Measurements from ENCODE around the gene SBK3.
"Not testable (repeated sequence)": the region's sequence is repeated elsewhere in the genome, so short reads cannot be mapped to it uniquely, and the experiment has no call there.

The SBK3 gene

DNA sequence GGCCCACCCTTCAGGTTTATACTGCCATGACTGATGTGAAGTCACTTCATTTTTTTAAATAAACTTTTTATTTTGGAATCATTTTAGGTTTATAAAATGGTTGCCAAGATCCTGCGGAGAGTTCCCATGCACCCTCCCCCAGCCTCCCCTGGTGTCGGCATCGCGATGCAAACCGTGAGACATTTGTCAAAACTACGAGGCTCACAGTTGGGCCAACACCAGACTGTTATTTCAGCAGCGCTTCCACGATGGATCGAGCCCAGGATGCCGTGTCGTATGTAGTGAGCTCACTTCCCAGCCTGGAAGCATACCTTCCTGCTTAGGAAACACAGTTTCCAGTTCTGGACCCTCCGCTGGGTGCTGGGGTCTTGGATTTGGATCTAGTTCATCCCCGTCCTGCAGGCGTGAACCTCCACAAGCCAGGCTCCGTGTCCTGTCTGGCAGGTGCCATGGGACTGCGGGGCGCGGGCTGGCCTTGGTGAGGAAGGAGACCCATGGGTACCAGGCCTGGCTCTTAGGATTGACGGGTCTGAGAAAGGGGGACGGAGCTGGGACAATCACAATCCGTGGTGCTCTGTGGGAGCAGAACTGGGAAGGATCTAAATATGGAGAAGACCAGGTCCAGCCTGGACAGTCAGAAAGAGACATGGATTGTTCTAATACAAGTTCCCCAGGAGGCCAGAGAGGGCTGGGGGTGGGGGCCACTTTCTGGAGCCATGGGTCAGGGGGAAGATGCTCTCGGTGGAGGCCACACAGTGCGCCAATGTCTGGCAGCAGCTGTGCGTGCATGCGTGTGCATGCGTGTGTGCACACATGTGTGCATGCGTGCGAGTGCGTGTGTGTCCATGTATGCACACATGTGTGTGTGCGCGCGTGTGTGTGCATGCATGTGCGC is 6.0 kb downstream of the SBK3 start:
- DNase-seq = no peak

DNA sequence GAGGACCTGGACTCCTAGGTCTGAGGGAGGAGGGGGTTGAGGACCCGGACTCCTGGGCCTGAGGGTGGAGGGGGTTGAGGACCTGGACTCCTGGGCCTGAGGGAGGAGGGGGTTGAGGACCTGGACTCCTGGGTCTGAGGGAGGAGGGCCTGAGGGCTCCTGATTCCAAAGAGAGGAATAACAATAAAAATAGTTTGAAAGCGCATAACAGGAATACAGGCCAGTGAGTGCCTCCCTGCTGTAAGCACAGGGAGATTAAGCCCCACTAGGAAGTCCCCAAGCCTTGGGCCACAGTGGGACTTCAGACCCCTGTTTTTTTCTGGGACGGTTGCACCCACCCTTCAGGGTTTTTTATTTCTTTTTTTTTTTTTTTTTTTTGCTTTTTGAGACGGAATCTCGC is 7.2 kb downstream of the SBK3 start:
- DNase-seq = no peak

DNA sequence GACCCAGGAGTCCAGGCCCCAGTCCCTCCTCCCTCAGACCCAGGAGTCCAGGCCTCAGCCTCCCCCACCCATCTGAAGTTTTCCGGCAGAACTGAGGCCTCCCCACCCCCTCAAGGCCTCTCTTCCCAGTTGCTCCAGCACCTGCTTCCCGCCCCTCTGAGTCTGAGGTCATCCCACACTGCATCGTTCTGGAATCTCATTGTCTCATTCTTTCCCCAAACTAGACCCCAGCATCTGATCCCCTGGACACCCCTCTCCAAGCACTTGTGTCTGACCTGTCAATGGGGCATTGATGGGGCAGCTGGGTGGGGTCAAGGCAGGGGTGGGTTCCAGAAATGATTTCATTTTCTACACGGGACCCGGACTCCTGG is 7.6 kb downstream of the SBK3 start:
- peak; percentile 29 for DNase-seq

DNA sequence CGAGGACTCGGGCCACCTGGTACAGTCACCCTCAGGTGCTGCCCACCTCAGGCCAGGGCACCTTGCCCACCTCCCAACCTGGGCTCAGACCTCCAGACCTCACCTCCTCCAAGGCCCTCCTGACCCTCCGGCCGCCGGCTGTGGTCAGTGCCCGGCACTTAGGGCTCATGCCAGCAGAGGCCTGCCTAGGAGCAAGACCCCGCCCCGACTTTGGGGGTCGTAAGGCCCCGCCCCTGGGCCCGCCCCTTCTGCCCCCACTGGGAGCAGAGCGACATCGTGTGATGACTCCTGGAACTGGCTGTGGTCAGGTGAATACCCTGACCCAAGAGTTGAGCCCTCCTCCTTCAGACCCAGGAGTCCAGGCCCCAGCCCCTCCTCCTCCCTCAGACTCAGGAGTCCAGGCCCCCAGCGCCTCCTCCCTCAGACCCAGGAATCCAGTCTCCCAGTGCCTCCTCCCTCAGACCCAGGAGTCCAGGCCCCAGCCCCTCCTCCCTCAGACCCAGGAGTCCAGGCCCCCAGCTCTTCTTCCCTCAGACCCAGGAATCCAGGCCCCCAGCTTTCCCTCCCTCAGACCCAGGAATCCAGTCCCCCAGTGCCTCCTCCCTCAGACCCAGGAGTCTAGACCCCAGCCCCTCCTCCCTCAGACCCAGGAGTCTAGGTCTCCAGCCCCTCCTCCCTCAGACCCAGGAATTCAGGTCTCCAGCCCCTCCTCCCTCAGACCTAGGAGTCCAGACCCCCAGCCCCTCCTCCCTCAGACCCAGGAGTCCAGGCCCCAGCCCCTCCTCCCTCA is 8.2 kb downstream of the SBK3 start, which contains the start of gene SBK2:
SBK2 (minus strand) TSS at position 183 of the 790 bp plus-strand sequence. CDS start 839 bp downstream, outside the sequence.
- DNase-seq = no peak

DNA sequence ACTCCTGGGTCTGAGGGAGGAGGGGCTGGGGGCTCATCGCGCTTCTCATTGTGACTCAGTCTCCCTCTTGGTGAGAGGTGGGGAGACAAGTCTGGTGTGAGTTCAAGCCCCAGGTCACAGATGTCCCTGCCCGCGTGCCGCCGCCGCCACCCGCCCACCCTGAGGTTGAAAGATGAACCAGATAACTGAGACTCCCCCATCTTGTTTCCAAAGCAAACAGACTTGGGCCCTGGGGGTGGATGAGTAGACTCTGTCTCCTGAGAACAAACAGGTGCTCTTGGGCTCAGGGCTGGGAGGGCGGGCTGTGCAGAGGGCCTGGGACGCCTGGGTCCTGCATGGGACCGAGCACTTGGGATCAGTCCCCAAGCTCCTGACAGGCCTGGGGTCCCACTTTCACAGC is 9.0 kb downstream of the SBK3 start:
- no peak for DNase-seq

DNA sequence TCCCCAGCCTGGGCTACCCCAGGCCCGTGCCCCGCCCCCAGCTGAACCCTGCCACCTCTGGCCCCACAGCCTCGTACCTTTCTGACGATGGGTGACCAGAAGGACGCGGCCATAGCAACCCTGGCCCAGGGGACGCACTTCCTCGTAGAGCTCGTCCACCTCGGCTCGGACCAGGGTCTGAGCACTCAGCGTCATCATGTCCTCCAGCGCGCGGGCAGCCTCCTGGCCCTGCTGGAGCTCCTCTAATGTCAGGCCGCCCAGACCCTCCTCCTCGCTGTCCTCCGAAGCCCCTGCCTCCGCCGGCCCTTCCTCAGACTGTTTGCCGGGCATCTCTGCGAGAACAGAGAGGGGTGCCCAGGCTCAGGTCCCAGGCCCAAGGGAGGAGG is 9.4 kb downstream of the SBK3 start:
- no peak for DNase-seq

DNA sequence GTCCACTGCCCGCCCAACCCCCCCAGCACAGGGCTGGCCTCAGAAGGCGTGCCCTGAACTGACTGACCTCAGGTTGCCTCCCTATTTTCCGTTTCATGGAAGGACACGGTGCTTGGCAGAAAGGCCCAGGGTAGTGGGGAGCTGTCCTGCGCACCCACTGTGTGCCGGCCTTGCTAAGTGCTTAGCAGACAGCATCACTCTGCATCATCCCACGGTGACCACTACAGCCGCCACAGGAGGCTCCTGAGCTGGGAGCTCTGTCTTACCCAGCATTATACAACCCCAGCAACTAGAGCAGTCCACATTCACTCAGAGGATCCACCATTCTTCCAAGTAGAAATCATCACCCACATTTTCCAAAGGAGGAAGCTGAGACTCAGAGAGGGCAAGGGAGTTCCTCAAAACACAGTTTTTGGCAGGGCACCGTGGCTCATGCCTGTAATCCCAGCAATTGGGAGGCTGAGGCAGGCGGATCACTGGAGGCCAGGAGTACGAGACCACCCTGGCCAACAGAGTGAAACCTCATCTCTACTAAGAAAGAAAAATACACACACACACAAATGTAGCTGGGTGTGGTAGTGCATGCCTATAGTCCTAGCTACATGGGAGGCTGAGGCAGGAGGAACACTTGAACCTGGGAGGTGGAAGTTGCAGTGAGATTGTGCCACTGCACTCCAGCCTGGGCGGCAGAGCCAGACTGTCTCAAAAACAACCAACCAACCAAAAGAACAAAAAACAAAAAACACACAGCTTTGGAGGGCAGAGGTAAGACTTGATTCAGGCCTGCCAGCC is 10.0 kb downstream of the SBK3 start:
- DNase-seq = no peak

DNA sequence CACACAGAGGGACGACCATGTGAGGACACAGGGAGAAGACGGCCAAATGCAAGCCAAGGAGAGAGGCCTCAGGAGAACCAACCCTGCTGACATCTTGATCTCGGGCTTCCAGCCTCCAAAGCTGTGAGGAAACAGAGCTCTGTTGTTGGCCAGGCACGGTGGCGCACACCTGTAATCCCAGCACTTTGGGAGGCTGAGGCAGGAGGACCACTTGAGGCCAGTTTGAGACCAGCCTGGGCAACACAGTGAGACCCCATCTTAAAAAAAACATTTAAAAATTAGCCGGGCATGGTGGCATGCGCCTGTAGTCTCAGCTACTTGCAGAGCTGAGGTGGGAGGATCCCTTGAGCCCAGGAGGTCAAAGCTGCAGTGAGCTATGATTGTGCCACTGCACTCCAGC is 11.1 kb downstream of the SBK3 start:
- not testable (repeated sequence) for DNase-seq

DNA sequence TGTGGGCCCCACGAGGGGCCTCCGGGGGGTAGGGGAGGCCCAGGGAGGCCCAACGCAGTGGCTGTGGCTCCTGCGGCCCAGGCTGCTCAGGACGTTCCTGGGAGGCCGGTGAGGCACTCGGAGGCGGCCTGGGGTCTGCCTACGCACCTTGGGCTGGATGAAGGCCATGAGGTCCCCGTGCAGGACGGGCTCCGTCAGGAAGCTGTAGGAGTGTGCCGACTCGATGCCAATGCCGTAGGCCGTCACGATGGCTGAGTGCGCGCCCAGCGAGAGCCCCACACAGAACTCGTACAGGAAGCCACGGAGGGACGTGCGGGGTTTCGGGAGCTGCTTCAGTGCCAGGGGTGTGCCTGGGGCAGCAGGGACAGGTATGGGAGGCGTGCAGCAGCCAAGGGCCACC is 14.3 kb downstream of the SBK3 start:
- DNase-seq = no peak

DNA sequence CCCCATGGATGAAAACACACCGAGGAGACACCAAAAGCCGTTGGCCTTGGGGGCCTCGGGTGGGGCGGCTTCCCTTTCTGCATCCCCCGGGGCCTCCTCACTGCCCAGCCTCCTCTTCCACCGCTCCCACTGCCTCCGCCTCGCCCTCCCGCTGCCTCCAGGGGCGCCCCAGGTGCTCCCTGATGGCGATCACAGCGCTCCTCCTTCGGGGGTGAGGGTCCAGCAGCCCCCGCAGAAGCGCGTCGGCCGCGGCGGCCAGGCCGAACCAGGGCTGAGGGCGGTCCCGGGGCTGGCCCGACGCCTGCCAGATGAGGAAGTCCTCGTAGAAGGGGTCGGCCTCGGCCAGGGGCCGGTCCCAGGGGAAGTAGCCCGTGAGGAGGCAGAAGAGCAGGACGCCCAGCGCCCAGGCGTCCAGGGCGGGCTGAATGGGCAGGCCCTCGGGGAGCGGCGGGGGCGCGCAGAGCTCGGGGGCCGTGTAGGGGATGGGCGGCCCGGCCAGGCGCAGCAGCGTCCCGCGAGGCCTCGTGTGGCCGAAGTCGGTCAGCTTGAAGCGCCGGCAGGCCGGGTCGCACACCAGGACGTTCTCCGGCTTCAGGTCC is 15.6 kb downstream of the SBK3 start:
- no peak for DNase-seq

DNA sequence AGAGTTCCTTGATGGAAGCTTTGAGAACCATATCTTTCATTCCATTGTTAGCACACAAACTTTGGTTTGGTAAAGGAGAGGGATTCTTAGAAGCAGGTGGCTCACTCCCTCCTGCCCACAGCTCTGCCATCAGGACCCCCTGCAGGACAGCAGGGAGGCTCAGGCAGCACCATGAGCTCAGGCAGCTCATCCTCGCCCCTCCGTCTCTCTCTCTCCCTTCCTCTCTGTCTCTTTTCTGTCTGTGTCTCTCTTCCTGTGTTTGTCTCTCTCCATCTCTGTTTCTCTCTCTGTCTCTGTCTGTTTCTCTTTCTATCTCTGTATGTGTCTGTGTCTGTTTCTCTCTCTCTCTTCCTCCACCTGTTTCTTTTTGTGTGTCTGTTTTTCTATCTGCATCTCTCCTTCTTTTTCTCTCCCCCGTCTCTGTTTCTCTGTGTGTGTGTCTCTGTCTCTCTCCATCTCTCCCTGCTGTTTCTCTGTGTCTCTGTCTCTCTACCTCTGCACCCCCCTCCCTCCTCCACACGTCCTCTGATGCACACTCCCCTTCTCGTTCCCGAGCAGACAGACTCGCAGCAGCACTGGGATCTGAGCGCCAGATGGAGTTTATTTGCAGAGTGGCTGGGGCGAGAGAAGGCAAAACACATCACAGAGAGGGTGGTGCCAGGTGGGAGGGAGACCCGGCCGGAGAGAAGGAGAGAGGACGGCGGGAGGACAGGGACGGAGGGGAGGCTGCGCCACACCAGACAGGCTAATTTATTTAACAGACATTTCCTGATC is 17.1 kb downstream of the SBK3 start:
- peak; percentile 46 for DNase-seq

DNA sequence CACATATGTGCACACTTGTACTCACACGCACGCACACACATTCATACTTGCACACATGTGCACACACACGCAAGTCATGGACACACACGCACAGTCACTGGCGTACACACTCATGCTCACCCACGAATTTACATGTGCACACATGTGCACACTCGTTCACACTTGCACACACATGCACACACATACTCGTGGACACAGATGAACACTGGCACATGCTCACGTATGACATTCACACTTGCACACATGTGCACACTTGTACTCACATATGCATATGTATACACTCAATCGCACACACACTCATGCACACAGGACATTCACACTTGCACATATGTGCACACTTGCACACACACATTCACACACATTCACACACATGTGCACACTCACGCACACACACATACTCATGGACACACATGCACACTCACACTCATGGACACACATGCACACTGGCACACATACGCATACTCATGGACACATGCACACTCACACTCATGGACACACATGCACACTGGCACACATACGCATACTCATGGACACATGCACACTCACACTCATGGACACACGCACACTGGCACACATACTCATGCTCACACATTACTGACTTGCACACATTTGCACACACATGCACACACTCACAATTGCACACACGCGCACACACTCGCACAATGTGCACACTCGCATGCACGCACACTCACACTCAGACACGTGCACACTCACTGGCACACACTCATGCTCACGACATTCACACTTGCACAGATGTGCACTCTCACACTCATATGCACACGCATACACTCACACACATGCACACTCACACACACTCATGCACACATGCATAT is 17.9 kb downstream of the SBK3 start:
- no peak for DNase-seq

DNA sequence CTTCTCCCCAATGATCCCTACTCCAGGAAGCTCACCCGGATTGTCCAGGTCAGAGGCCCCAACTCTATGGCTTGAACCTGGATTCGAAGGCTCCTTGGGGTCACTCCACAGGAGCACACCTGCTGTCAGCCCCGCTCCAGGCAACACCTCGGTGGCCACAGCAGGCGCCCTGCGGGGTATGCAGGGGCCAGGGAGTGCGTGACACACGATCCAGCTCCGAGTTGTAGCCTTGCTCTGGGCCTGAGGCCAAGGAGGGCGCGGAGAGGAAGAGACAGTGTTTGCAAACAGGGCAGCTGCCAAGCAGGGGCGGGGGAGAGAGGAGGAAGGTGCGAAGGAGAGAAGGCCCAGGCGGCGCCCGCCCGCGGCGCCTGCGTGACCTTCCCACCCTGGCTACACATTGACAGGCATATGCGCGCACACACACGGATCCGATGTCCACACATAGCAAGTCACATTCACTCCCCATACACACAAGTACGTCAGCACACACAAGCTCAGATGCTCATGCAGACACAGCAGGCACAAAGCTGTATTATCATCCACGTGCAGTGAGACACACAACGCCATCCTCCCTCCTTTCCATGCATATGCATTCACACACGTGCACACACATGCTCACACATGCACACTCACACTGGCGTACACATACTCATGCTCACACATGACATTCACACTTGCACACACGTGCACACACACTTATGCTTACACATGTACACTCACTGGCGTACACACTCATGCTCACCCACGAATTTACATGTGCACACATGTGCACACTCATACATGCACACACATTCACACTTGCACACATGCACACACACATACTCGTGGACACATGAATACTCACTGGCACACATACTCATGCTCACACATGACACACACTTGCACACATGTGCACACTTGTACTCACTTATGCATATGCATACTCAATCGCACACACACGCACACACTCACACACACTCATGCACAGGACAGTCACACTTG is 18.8 kb downstream of the SBK3 start:
- DNase-seq = peak; percentile 52

DNA sequence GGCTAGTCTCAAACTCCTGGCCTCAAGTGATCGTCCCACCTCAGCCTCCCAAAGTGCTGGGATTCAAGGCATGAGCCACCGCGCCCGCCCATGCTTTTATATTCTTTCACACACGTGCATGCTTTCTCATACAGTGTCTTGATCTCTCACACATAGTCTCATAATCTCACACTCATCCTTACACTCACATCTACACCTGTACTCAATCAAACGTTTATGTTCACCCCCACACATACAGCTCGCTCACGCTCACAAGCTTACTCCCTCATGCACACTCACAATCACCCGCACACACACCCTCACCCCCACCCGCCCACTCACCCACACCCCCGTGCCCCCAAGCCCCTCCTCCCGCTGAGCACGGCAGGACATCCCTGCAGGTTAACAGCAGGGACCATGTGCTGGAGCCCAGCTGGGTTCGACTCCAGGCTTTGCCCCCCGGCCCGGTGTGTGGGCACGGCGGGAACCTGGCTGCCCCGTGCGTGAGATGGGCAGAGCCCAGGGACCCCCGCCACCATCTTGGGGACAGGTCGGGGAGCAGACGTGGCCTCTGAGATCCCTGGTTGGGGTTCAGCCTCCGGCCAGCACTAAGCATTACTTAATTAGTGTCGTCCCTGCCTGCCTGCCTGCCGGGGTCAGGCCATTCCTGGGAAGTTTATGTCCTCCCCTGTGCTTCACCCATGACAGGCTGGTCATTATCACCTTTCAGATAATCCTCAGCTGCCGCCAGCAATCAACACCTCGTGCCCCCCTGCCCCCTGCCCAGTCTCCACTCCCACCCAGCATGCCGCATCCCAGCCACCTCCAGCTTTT is 19.8 kb downstream of the SBK3 start:
- no peak for DNase-seq

DNA sequence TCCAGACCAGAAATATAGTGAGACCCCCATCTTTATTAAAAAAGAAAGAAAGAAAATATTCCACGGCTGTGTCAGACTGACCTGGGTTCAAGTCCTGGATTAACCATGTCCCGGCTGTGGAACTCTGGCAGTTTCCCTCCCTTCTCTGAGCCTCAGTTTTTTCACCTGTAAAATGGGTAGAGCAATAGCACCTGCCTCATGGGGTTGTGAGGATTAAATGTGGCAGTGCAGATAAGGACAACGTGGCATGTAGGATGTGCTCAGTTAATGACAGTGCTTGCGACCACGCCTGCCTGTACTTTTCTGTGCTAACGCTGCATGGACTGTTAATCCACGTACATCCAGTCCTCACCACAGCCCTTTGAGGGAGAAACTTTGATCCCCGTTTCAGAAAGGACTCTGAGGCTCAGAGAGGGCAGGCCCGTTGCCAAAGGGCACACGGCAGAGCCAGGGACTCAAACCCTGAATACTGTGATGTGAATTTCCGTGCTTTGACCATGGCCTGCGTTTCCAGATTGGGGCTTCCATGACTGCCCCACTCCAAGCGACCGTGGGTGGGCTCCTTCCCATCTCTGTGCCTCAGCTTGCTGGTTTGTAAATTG is 24.6 kb downstream of the SBK3 start:
- no peak for DNase-seq

DNA sequence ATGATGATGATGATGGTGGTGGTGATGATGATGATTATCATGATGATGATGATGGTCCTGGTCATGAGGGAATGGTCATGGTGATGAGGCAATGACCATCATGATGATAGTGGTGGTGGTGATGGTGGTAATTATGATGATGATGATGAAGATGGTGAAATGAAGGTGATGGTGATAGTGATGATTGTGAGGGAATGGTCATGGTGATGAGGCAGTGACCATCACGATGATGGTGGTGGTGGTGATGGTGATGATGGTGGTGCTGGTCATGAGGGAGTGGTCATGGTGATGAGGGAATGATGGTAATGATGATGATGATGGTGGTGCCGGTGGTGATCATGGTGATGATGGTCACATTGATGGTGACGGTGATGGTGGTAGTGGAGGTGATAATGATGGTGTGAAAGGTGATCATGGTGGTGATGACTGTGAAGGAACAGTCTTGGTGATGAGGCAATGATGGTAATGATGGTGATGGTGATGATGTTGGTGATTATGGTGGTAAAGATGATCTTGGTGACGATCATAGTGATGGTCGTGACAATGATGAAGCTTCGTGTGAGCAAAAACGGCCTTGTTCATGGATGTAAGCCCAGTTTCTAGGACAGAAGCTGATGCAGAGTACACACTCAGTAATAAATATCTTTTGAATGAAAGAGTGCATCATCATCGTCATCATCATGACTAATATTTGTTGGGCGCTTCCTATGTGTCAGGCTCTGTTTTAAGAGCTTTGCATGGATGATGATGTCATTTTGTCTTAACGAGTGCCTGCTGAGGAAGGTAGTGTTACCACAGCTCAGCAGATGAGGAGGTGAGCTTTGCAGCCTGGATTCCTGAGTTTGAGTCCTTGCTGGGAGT is 25.7 kb downstream of the SBK3 start:
- DNase-seq = peak; percentile 69

DNA sequence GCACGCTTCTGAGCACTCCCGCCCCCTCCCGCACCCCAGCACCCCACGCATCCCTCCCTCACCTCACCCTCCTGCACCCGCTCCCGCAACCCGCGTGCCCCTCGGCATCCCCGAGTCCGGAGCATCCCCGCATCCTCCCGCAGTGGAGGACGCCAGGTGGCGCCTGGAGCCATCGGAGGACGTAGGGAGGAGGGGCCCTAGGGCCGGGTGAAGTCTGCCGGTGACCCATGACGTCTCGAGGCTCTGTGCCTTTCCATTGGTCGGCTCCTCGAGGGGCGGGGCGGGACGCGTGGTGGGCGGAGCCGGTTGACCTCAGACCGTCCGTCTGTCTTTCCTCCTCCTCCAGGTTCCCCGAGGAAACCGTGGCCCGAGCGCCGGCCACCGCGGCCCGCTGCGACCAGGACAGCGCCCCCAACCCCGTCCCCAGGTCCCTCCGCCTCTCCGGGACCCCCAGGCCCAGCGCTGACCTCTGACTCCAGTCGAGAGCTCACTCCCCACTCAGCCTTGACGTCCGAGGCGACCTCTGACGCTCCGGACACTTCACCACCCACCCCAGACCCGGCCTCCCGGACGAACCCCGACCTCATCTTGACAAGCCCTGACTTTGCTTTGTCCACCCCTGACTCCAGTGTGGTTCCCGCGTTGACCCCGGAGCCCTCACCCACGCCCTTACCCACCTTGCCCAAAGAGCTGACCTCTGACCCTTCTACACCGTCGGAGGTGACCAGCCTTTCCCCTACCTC is 28.3 kb downstream of the SBK3 start:
- DNase-seq = peak; percentile 91
